ENCODE measurements around the gene TEX261.
A peak's percentile ranks its signal among the peaks of the same experiment; 100 is the strongest.
"Not testable (repeated sequence)": the region's sequence is repeated elsewhere in the genome, so short reads cannot be mapped to it uniquely, and the experiment has no call there.

TEX261 gene

GRCh38 chr2:70994699-70995425 is at the start of gene TEX261:
Gene TEX261, minus strand, starts transcription at chr2:70994873. Its CDS starts 116 bp downstream, at chr2:70994757.
- DNase-seq = peak; percentile 87

- no peak for DNase-seq
Observed at GRCh38 chr2:71043531-71044407, 49.1 kb upstream of the TEX261 start.

- no peak for DNase-seq
Observed at GRCh38 chr2:71042287-71042686, 47.6 kb upstream of the TEX261 start.

GRCh38 chr2:71036296-71036695 is 41.6 kb upstream of the TEX261 start:
- DNase-seq = not testable (repeated sequence)

- peak; percentile 67 for DNase-seq
Observed at GRCh38 chr2:71023553-71024243, 29.0 kb upstream of the TEX261 start.

- not testable (repeated sequence) for DNase-seq
Observed at GRCh38 chr2:71021394-71021793, 26.7 kb upstream of the TEX261 start.

GRCh38 chr2:71019989-71020388 is 25.3 kb upstream of the TEX261 start:
- DNase-seq = not testable (repeated sequence)

GRCh38 chr2:71018625-71019024 is 24.0 kb upstream of the TEX261 start:
- DNase-seq = no peak

- not testable (repeated sequence) for DNase-seq
Observed at GRCh38 chr2:71011786-71012185, 17.1 kb upstream of the TEX261 start.

GRCh38 chr2:71008342-71008741 is 13.7 kb upstream of the TEX261 start:
- DNase-seq = no peak

- DNase-seq = no peak
Observed at GRCh38 chr2:71006955-71007799, 12.5 kb upstream of the TEX261 start.

- DNase-seq = no peak
Observed at GRCh38 chr2:71006323-71006722, 11.7 kb upstream of the TEX261 start.

GRCh38 chr2:71005271-71006202 is 10.9 kb upstream of the TEX261 start:
- DNase-seq = no peak

GRCh38 chr2:71004857-71005256 is 10.2 kb upstream of the TEX261 start:
- DNase-seq = no peak

GRCh38 chr2:71003966-71004755 is 9.5 kb upstream of the TEX261 start:
- no peak for DNase-seq

- no peak for DNase-seq
Observed at GRCh38 chr2:71003396-71003795, 8.7 kb upstream of the TEX261 start.

- no peak for DNase-seq
Observed at GRCh38 chr2:71001981-71002570, 7.4 kb upstream of the TEX261 start.

- no peak for DNase-seq
Observed at GRCh38 chr2:71001592-71001927, 6.9 kb upstream of the TEX261 start.

- peak; percentile 76 for DNase-seq
Observed at GRCh38 chr2:71000780-71001591, 6.3 kb upstream of the TEX261 start.
